WI38 (cell line): Measurements from ENCODE around the gene CD226.
"Not testable (repeated sequence)": the region's sequence is repeated elsewhere in the genome, so short reads cannot be mapped to it uniquely, and the experiment has no call there.

Experiments used
- H3K4me3 ChIP-seq: 2 replicates; pipeline ENCODE4 v1.5.1; 2011; ENCODE audit warnings: low read depth, mild to moderate bottlenecking, control low read depth, low read length
- CTCF ChIP-seq: IDR thresholded peaks from 2 replicates; pipeline ENCODE4 v1.5.1; 2012; ENCODE audit warnings: low read depth, mild to moderate bottlenecking, control low read depth, low read length

CD226 gene

GRCh38 chr18:69838003-69838402 is 109.7 kb downstream of the CD226 start:
- H3K4me3 ChIP-seq: no peak overlapping the region
- no peak for TF ChIP-seq CTCF

- not testable (repeated sequence) for H3K4me3 ChIP-seq
Observed at GRCh38 chr18:69834980-69835379, 112.7 kb downstream of the CD226 start.

- TF ChIP-seq CTCF: no peak
- H3K4me3 ChIP-seq: no peak overlapping the region
Observed at GRCh38 chr18:69830189-69830588, 117.5 kb downstream of the CD226 start.

DNA sequence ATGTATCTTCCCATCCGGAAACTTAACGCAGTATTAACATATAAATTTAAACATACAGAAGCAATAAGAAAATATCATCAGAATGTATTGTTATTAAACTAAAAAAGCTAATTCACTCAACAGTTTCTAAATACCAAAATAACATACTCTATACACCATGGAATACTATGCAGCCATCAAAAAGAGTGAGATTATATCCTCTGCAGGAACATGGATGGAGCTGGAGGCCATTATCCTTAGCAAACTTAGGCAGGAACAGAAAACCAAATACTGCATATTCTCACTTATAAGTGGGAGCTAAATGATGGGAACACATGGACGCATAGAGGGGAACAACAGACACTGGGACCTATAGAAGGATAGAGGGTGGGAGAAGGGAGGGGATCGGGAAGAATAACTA is 127.1 kb downstream of the CD226 start:
- TF ChIP-seq CTCF: no peak
- H3K4me3 ChIP-seq: no peak overlapping the region

GRCh38 chr18:69819460-69819859 is 128.2 kb downstream of the CD226 start:
- H3K4me3 ChIP-seq: no peak overlapping the region
- no peak for TF ChIP-seq CTCF

- no peak overlapping the region for H3K4me3 ChIP-seq
- no peak for TF ChIP-seq CTCF
Observed at GRCh38 chr18:69817335-69817940, 130.2 kb downstream of the CD226 start.

- TF ChIP-seq CTCF: no peak
- H3K4me3 ChIP-seq: no peak overlapping the region
Observed at GRCh38 chr18:69814861-69815385, 132.8 kb downstream of the CD226 start.

DNA sequence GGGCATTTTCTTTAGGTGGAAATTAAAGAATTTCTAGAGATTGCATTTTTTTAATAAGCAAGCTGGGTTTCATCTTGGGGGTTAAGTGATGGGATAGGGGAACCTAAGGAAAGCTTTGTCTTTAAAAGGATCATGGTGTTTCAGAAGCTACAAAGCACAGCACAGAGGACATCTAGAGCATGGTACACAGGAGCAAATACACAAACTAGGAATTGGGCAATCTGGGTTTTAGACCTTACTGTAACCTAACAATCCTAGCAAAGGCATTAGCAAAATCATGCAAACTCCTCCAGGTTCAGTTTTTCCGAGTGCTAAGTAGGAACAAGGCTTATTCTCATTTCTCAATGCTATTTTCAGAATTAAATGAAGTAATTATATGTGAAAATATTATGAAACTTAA is 134.1 kb downstream of the CD226 start:
- no peak for TF ChIP-seq CTCF
- H3K4me3 ChIP-seq: no peak overlapping the region
